K562 (cell line): ENCODE measurements around the gene AIFM3. TPM values are rescaled to one million over a fixed set of nuclear protein-coding genes. Genes with fewer than 3 reads are reported as not detected.
A peak's percentile ranks its signal among the peaks of the same experiment; 100 is the strongest.

Source experiments
- ATAC-seq: fragments of 200-7000 bp; cut with Tn5 transposase; 3 replicates; pipeline ENCODE4 v1.9.1; 2020; ENCODE audit warnings: moderate library complexity
- BruUV-seq: library from RNA; stranded (reverse); fragments of 400-500 nt; replicated peaks from 2 replicates; lab custom pipeline; 2021; lab: Mats Ljungman, UMichigan
- CTCF ChIA-PET: fragments of 300-600 bp; formaldehyde crosslinking; extraction: SDS; loops from one replicate; lab custom pipeline; 2021; ENCODE audit warnings: low intra/inter-chr PET ratio; lab: Yijun Ruan, JAX
- POLR2A ChIA-PET: fragments of 300-600, 350-650 bp; sonication (Branson Sonifier 250); formaldehyde crosslinking; extraction: SDS; loops from one replicate; lab custom pipeline; 2021; ENCODE audit warnings: antibody characterized with exemption, inconsistent platforms; lab: Yijun Ruan, JAX
- DNase-seq, 4 experiments: peaks; one replicate each; pipeline versions ENCODE4 v3.0.0 to v3.0.0-alpha.2; 2011 to 2018; ENCODE audit warnings: low spot score in 3 of 4, mixed read lengths in 3 of 4; ENCODE audit errors: extremely low read depth in 1 of 4
- FAIRE-seq: peaks from 2 replicates; lab custom pipeline; 2011; peaks lifted over from hg19 to GRCh38; lab: Jason Lieb, UNC
- H2AFZ ChIP-seq: 2 replicates; pipeline ENCODE4 v1.6.0; 2011; ENCODE audit warnings: low read depth, low read length, control low read depth, inconsistent platforms
- H3K27ac ChIP-seq: fragments of 200-600 bp; 3 replicates; pipeline ENCODE4 v1.8.0; 2011; ENCODE audit warnings: low read depth, mild to moderate bottlenecking, control low read depth, inconsistent platforms, low read length, moderate library complexity, mixed read lengths; ENCODE audit errors: extremely low read depth
- H3K27me3 ChIP-seq, 2 experiments: fragments of 300-600 bp in 1 of 2; 2 replicates in 1 of 2; 3 replicates in 1 of 2; pipeline versions ENCODE4 v1.6.0 to v1.8.0; 2011; ENCODE audit warnings: inconsistent platforms in 2 of 2, low read length in 2 of 2, mild to moderate bottlenecking in 1 of 2, mixed read lengths in 1 of 2, moderate library complexity in 1 of 2; ENCODE audit not compliant: control insufficient read depth in 2 of 2, insufficient read depth in 2 of 2
- H3K36me3 ChIP-seq: fragments of 300-600 bp; 3 replicates; pipeline ENCODE4 v1.8.0; 2011; ENCODE audit warnings: mild to moderate bottlenecking, low read length, inconsistent platforms; ENCODE audit not compliant: control insufficient read depth, insufficient read depth
- H3K4me1 ChIP-seq, 2 experiments: fragments of 200-600 bp in 1 of 2; replicated peaks in 1 of 2; 2 replicates in 1 of 2; 3 replicates in 1 of 2; pipeline versions ENCODE4 v1.5.1 to v1.8.0; 2011; ENCODE audit warnings: inconsistent platforms in 2 of 2, low read length in 2 of 2, mild to moderate bottlenecking in 1 of 2, mixed read lengths in 1 of 2, moderate library complexity in 1 of 2; ENCODE audit not compliant: control insufficient read depth in 2 of 2, insufficient read depth in 2 of 2
- H3K4me2 ChIP-seq: 2 replicates; pipeline ENCODE4 v1.6.1; 2011; ENCODE audit warnings: low read length, control low read depth, inconsistent platforms, mixed read lengths; ENCODE audit not compliant: insufficient read depth
- H3K4me3 ChIP-seq: fragments of 200-600 bp; sonication (generic), shearing (Covaris generic); 2 replicates; pipeline ENCODE4 v1.5.1; 2016; ENCODE audit warnings: control low read depth, inconsistent platforms
- H3K79me2 ChIP-seq: fragments of 200-600 bp; 3 replicates; pipeline ENCODE4 v1.8.0; 2011; ENCODE audit warnings: low read length, inconsistent platforms; ENCODE audit not compliant: control insufficient read depth, insufficient read depth
- H3K9ac ChIP-seq, 2 experiments: 2 replicates each; pipeline versions ENCODE4 v1.6.0 to v1.6.1; 2011; ENCODE audit warnings: low read depth in 2 of 2, low read length in 2 of 2, control low read depth in 1 of 2, inconsistent platforms in 1 of 2, mild to moderate bottlenecking in 1 of 2, mixed read lengths in 1 of 2; ENCODE audit not compliant: insufficient read depth in 1 of 2
- H3K9me1 ChIP-seq: one replicate; pipeline ENCODE4 v1.6.0; 2011; ENCODE audit warnings: inconsistent platforms, mild to moderate bottlenecking, low read length, moderate library complexity; ENCODE audit not compliant: control insufficient read depth, insufficient read depth
- H3K9me3 ChIP-seq: replicated peaks from 2 replicates; pipeline ENCODE4 v1.5.1; 2011; ENCODE audit warnings: low read depth, low read length, inconsistent platforms; ENCODE audit not compliant: control insufficient read depth, insufficient read depth
- H4K20me1 ChIP-seq: replicated peaks from 2 replicates; pipeline ENCODE4 v1.6.1; 2011; ENCODE audit warnings: low read length, inconsistent platforms, mixed read lengths; ENCODE audit not compliant: control insufficient read depth, insufficient read depth
- ATF4 ChIP-seq: fragments of 450-650 bp; formaldehyde crosslinking; IDR thresholded peaks from 2 replicates; pipeline ENCODE4 v1.4.0; 2022; ENCODE audit warnings: mild to moderate bottlenecking, moderate library complexity
- HMGN3 ChIP-seq: IDR thresholded peaks from 2 replicates; pipeline ENCODE4 v1.6.1; 2011; ENCODE audit warnings: borderline replicate concordance, low read depth, mild to moderate bottlenecking, mixed read lengths, low read length; ENCODE audit not compliant: insufficient read length; ENCODE audit errors: extremely low read depth
- MYBL2 ChIP-seq, 2 experiments: fragments of 450-650 bp in 1 of 2; sonication (generic) in 1 of 2; formaldehyde crosslinking in 1 of 2; IDR thresholded peaks; 2 replicates each; pipeline versions ENCODE4 v1.6.1 to v1.8.1; 2017 to 2022; ENCODE audit warnings: borderline replicate concordance in 1 of 2, inconsistent platforms in 1 of 2, low read depth in 1 of 2, mild to moderate bottlenecking in 1 of 2, missing genetic modification reagents in 1 of 2, moderate library complexity in 1 of 2
- NUFIP1 ChIP-seq: fragments of 450-650 bp; IDR thresholded peaks from 2 replicates; pipeline ENCODE4 v1.6.1; 2018; ENCODE audit not compliant: partially characterized antibody
- PML ChIP-seq: IDR thresholded peaks from 2 replicates; pipeline ENCODE4 v1.6.1; 2012; ENCODE audit warnings: low read length, inconsistent platforms
- POLR2A ChIP-seq: fragments of 450-650 bp; conservative IDR thresholded peaks from 2 replicates; pipeline ENCODE4 v1.6.1; 2016
- PTRF ChIP-seq: fragments of 450-650 bp; IDR thresholded peaks from 2 replicates; pipeline ENCODE4 v1.6.1; 2016; ENCODE audit warnings: mild to moderate bottlenecking, missing genetic modification characterization, missing compliant biosample characterization
- RBFOX2 ChIP-seq: fragments of 200-400 bp; formaldehyde crosslinking; IDR thresholded peaks from 2 replicates; pipeline ENCODE4 v1.6.1; 2017; ENCODE audit warnings: low read depth, mild to moderate bottlenecking, low read length, moderate library complexity
- RBM14 ChIP-seq: fragments of 200-400 bp; formaldehyde crosslinking; IDR thresholded peaks from 2 replicates; pipeline ENCODE4 v1.6.1; 2018; ENCODE audit warnings: low read depth, mild to moderate bottlenecking, low read length, moderate library complexity, borderline replicate concordance; ENCODE audit not compliant: insufficient read depth
- SAP30 ChIP-seq: fragments of 200-600 bp; sonication (generic); IDR thresholded peaks from 2 replicates; pipeline ENCODE4 v1.6.1; 2012; ENCODE audit warnings: borderline replicate concordance, low read depth, mild to moderate bottlenecking, moderate library complexity, low read length, control low read depth, inconsistent platforms; ENCODE audit not compliant: insufficient read depth, poor library complexity, severe bottlenecking
- SMARCA5 ChIP-seq: fragments of 450-650 bp; IDR thresholded peaks from 2 replicates; pipeline ENCODE4 v1.6.1; 2016
- TAF15 ChIP-seq: fragments of 200-400 bp; formaldehyde crosslinking; IDR thresholded peaks from 2 replicates; pipeline ENCODE4 v1.6.1; 2017; ENCODE audit warnings: mild to moderate bottlenecking, low read depth, low read length, moderate library complexity
- THAP12 ChIP-seq: fragments of 250-450 bp; sonication (Bioruptor Pico); IDR thresholded peaks from 2 replicates; pipeline ENCODE4 v1.9.0; 2021; ENCODE audit warnings: mild to moderate bottlenecking, inconsistent platforms
- UBTF ChIP-seq, 2 experiments: IDR thresholded peaks; 2 replicates each; pipeline ENCODE4 v1.6.1; 2012; ENCODE audit warnings: improper control_type of control experiment in 2 of 2, low read depth in 2 of 2, low read length in 2 of 2, borderline replicate concordance in 1 of 2
- WGBS: fragments of 100-300 bp; shearing (Covaris generic); methylation state at CpG from one replicate; pipeline ENCODE4 v1.1.6; 2016; ENCODE audit warnings: low coverage, mixed read lengths; ENCODE audit not compliant: insufficient coverage; ENCODE audit errors: missing lambda C conversion rate; 5-methylcytosine and 5-hydroxymethylcytosine counted together
- in situ Hi-C: fragments of 300-500 bp; cut with MboI; formaldehyde crosslinking; loops from 4 replicates; pipeline ENCODE4 v1.15.0; 2018; ENCODE audit warnings: inconsistent platforms, mixed read lengths
- intact Hi-C: fragments of 100-400 bp; cut with micrococcal nuclease; formaldehyde crosslinking; loops from 2 replicates; pipeline ENCODE4 v1.14.2; 2022
- polyA plus RNA-seq, 8 experiments: library from polyadenylated mRNA; depleted of rRNA in 4 of 8; stranded (reverse) in 5 of 8; unstranded in 3 of 8; fragments of >200 nt; fragmentation: Nextera tagmentation in 2 of 8; fragmentation: Illumina TruSeq in 1 of 8; extraction: Ambion mirVana in 2 of 8; extraction: Trizol in 1 of 8; gene quantifications; 2 replicates each; pipeline versions ENCODE4 v1.2.1 to v1.2.3, GENCODE V29; 2011 to 2014; ENCODE audit warnings: inconsistent platforms in 1 of 8, missing spikeins in 1 of 8
- total RNA-seq, 7 experiments: library from RNA; depleted of rRNA in 6 of 7; stranded (reverse); fragments of >200 nt in 6 of 7; fragmentation: Illumina TruSeq in 2 of 7; extraction: Trizol in 2 of 7; gene quantifications; 2 replicates each; pipeline versions ENCODE4 v1.2.1 to v1.2.3, GENCODE V29; 2011 to 2021; ENCODE audit warnings: low replicate concordance in 1 of 7

AIFM3 gene
- total and polyA plus RNA-seq, 9 of the 15 experiments (the other 6 are each of a cell fraction or from before 2014, with no cell fraction given) = 0.03 to 0.20 (median 0.07) TPM; not detected in 1

- BruUV-seq = no TSS peak
- POLR2A ChIA-PET = interaction anchor here (0.6 to 17.9 kb wide), 9 partner anchors 7 to 648 kb away, joined by 3 to 451 read pairs (median 6); partner anchors contain the start of genes AIFM3, LZTR1 and THAP7
- intact Hi-C loops (no loop called here), in situ Hi-C loops (no loop called here)
- Histone ChIP-seq H3K9me1 (peaks cover 15% of the 10 kb centered on the region), H3K79me2 (no peaks in the 10 kb centered on the region), H3K9me3 (no peaks in the 10 kb centered on the region), H3K9ac (peak overlapping the region in 1 of 2 experiments; percentile 78; a peak in 2 of 4 replicates), H2AFZ (no peak overlapping the region), H3K4me2 (no peak overlapping the region), H4K20me1 (peaks cover 14% of the 10 kb centered on the region; the same call in 1 of the 2 replicates), H3K27ac (no peak overlapping the region), H3K4me3 (no peak overlapping the region), H3K27me3 (no peaks in the 10 kb centered on the region), H3K36me3 (peaks cover 88% of the 10 kb centered on the region), H3K4me1 (peaks cover 0 to 53% of the 10 kb centered on the region in 2 experiments; a peak in 2 of 5 replicates)
- FAIRE-seq (peak; percentile 62), ATAC-seq (no peak), DNase-seq (no peak)
- WGBS = 76% methylated on average over 17 of the region's 17 CpGs
- CTCF ChIA-PET = no interaction called here
- TF ChIP-seq UBTF (IDR thresholded peaks at IDR 0.05; ENCODE audit: borderline replicate concordance in 1 of 2, low read depth in 2 of 2, low read length in 2 of 2) = no peak
- TF ChIP-seq ATF4 (CRISPR knock-in tag) = no peak
- no peak for TF ChIP-seq PTRF (tag)
- 0 out of 2 replicates have a peak, but pooled peaks have one; percentile 7 for TF ChIP-seq THAP12 (CRISPR knock-in tag)
- no peak for TF ChIP-seq SMARCA5
- no peak for TF ChIP-seq RBM14
- TF ChIP-seq RBFOX2 = peak; percentile 48; the same call in 1 of the 2 replicates
- TF ChIP-seq PML = no peak
- TF ChIP-seq TAF15 = 0 out of 2 replicates have a peak, but pooled peaks have one; percentile 32
- peak; percentile 2 for TF ChIP-seq SAP30
- TF ChIP-seq NUFIP1 = no peak
- TF ChIP-seq MYBL2 (IDR thresholded peaks at IDR 0.05; ENCODE audit: low read depth) = no peak
- TF ChIP-seq MYBL2 (CRISPR knock-in tag; IDR thresholded peaks at IDR 0.05; ENCODE audit: borderline replicate concordance) = no peak
- no peak for TF ChIP-seq POLR2A
- TF ChIP-seq HMGN3 = no peak
Observed at GRCh38 chr22:20989323-20990138, 22.5 kb downstream of the AIFM3 start.
